Activated T-cell treated with anti-CD3 and anti-CD28 coated beads for 48 hours (primary cell): ENCODE measurements around the gene MARVELD1.
A peak's percentile ranks its signal among the peaks of the same experiment; 100 is the strongest.

ENCODE experiments used
- DNase-seq: peaks from one replicate; pipeline ENCODE4 v3.0.0-alpha.2; 2020; ENCODE audit warnings: low read depth

Gene MARVELD1

GRCh38 chr10:97755718-97756117 is 42.2 kb downstream of the MARVELD1 start:
- no peak for DNase-seq

- DNase-seq, result no peak
These were observed 43.9 kb downstream of the MARVELD1 start for GRCh38 chr10:97757471-97757870.

GRCh38 chr10:97759158-97759887 is 45.8 kb downstream of the MARVELD1 start:
- DNase-seq, result peak; percentile 23

- DNase-seq, result no peak
These were observed 46.4 kb downstream of the MARVELD1 start for GRCh38 chr10:97759946-97760345.

- no peak for DNase-seq
These were observed 47.1 kb downstream of the MARVELD1 start for GRCh38 chr10:97760461-97761257.

GRCh38 chr10:97761331-97761865 is 47.9 kb downstream of the MARVELD1 start:
- DNase-seq, result no peak

GRCh38 chr10:97762056-97762455 is 48.5 kb downstream of the MARVELD1 start:
- no peak for DNase-seq

- no peak for DNase-seq
These were observed 49.3 kb downstream of the MARVELD1 start for GRCh38 chr10:97762816-97763215.

- no peak for DNase-seq
These were observed 49.9 kb downstream of the MARVELD1 start for GRCh38 chr10:97763411-97763810.

- DNase-seq, result no peak
These were observed 50.4 kb downstream of the MARVELD1 start for GRCh38 chr10:97763947-97764346.

GRCh38 chr10:97764519-97764931 is 51.0 kb downstream of the MARVELD1 start:
- no peak for DNase-seq

GRCh38 chr10:97765201-97765600 is 51.7 kb downstream of the MARVELD1 start:
- DNase-seq, result no peak

GRCh38 chr10:97766106-97766810 is 52.7 kb downstream of the MARVELD1 start:
- no peak for DNase-seq

- no peak for DNase-seq
These were observed 53.7 kb downstream of the MARVELD1 start for GRCh38 chr10:97766996-97767924.
